Measurements from ENCODE around the gene DUSP10. TPM values are rescaled to one million over a fixed set of nuclear protein-coding genes. Genes with fewer than 3 reads are reported as not detected.
A peak's percentile ranks its signal among the peaks of the same experiment; 100 is the strongest.

The DUSP10 gene
- total and polyA plus RNA-seq, 4 experiments from 2014 or later, result 3.8 to 9.9 (median 4.3) TPM

- peak overlapping the region in 6 of 8 donors; percentile 6 to 81 (median 63) for H3K4me3 Mint-ChIP-seq
- peak overlapping the region; percentile 24 for H3K27ac ChIP-seq (ENCODE audit: low read depth, low read length)
- peaks cover 9 to 24% of the 10 kb centered on the region in 2 donors for H3K36me3 Mint-ChIP-seq
- H3K4me1 Mint-ChIP-seq, result peaks cover 39 to 65% (median 53%) of the 10 kb centered on the region in 4 donors
- no peaks in the 10 kb centered on the region for H3K9me3 ChIP-seq (ENCODE audit: control insufficient read depth in 1 of 2, low read length in 2 of 2)
- intact Hi-C loops (cut with micrococcal nuclease), result no loop called here
- no peaks in the 10 kb centered on the region for H3K36me3 ChIP-seq (ENCODE audit: insufficient read depth, low read length)
- H3K9me3 Mint-ChIP-seq, result peaks cover 0 to 12% (median 9%) of the 10 kb centered on the region in 8 donors
- peak overlapping the region in 6 of 7 donors; percentile 2 to 81 (median 30) for H3K27ac Mint-ChIP-seq
- POLR2A ChIA-PET (ENCODE audit: partially characterized antibody), result interaction anchor here (0.7 to 4.4 kb wide), 5 partner anchors 9 to 102 kb away, joined by 3 to 51 read pairs (median 4); partner anchors contain the start of gene DUSP10
- no peaks in the 10 kb centered on the region for H3K27me3 Mint-ChIP-seq
- CTCF ChIA-PET (ENCODE audit: partially characterized antibody), result interaction anchor here (0.7 kb wide), 1 partner anchor 14 kb away, joined by 3 read pairs; no protein-coding TSS in a partner anchor
- DNase-seq, result no peak
- H3K4me3 ChIP-seq (ENCODE audit: low read length in 2 of 2), result no peak overlapping the region
- H3K27me3 ChIP-seq (ENCODE audit: insufficient read depth, low read length), result no peaks in the 10 kb centered on the region
- peaks cover 65% of the 10 kb centered on the region for H3K4me1 ChIP-seq (ENCODE audit: insufficient read depth, low read length)
Measured at GRCh38 chr1:221727146-221728036, 14.5 kb downstream of the DUSP10 start.

DNA sequence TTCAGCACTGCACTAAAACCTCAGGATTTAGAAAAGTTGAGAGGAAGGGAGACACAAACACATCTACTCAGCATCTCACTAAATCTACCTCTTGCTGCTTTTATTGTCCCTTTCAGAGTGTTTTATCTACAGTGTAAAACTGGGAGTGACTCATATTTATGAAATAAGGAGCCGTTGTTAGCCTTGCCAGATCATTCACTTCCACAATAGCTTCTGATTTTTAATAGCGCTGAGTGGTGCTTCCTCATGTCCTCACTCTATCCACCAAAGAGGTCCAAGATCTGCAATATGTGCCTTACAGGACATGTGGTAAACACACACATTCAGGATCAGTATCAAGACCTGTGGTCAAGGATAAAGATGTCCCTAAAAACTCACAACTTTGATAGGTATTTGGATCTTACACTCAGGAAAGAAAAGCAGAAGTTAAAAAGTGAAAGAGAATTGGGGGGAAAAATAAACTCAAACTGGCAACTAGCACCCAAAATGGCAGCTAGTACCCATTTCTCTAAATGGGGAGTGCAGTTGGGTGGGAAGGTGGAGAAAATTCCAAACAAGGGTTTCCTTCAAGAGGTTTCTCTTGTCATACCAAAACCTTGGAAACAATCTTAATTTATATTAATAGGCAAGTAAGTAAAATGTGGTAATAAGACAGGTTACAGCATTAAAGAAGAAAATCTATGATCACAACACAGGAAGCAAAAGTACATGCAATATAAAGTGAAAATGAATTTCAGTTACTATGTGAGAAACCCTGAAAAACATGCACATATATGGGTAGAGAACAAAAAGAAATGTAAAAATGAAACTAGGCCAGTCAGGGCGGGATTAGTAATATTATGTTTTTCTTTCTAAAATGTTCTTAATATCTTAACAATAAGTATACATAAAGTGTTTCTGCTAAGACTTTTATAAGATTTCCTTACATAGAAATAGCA is 15.9 kb downstream of the DUSP10 start:
- no peaks in the 10 kb centered on the region for H3K9me3 ChIP-seq (ENCODE audit: control insufficient read depth in 1 of 2, low read length in 2 of 2)
- Mint-ChIP-seq H3K9me3 (peaks cover 0 to 12% (median 9%) of the 10 kb centered on the region in 8 donors), H3K27me3 (no peaks in the 10 kb centered on the region), H3K4me3 (peak overlapping the region in 7 of 8 donors; percentile 44 to 82 (median 57)), H3K36me3 (peaks cover 11 to 28% of the 10 kb centered on the region in 2 donors), H3K4me1 (peaks cover 36 to 61% (median 48%) of the 10 kb centered on the region in 4 donors), H3K27ac (peak overlapping the region; percentile 7 to 83 (median 48))
- intact Hi-C loops (cut with micrococcal nuclease), result loop anchor here (1.0 kb wide), 2 partner anchors 13 to 16 kb away; partner anchors contain the start of gene DUSP10
- ChIA-PET POLR2A (ENCODE audit: partially characterized antibody) (interaction anchor here (0.8 to 3.0 kb wide), 8 partner anchors 8 to 53 kb away, joined by 3 to 33 read pairs (median 4); partner anchors contain the start of gene DUSP10), CTCF (ENCODE audit: partially characterized antibody) (interaction anchor here (3.4 kb wide), 1 partner anchor 16 kb away, joined by 18 read pairs; the partner anchor contains the start of gene DUSP10)
- no peak overlapping the region for H3K4me3 ChIP-seq (ENCODE audit: low read length in 2 of 2)
- H3K27me3 ChIP-seq (ENCODE audit: insufficient read depth, low read length), result no peaks in the 10 kb centered on the region
- DNase-seq, result peak in 4 of 5 donors; percentile 30 to 38 (median 34)
- H3K4me1 ChIP-seq (ENCODE audit: insufficient read depth, low read length), result peaks cover 58% of the 10 kb centered on the region
- H3K36me3 ChIP-seq (ENCODE audit: insufficient read depth, low read length), result no peaks in the 10 kb centered on the region
- H3K27ac ChIP-seq (ENCODE audit: low read depth, low read length), result peak overlapping the region; percentile 25

DNA sequence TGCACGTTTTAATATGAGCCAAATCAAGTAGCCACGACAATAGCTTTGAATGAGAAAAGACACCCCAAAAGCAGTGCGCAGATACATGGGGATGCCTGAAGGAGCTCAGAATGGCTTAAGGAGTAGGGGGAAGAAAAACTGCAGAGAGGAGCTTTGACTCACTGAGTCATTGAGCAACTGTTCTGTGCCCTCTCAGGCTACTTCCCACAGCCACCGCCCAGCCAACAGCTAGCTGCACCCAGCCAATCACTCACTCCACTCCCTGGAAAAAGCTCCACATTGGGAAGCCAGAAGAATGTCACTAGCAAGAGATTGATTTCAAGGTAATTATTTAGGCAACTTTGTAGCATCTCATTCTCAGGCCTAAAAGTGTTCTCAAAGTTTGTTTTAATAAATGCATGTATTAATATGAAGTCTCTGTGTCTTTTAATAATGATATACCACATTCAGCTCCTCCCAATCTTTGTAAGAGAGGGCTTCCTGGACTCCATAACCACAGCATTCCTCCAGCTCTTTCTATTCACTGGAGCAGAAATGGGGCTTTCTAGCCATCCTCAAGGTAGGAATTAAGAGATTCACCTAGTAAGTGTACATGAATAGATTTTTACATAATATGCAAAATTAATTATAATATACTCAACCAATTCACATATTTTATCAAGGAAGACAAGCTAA is 16.8 kb downstream of the DUSP10 start:
- Mint-ChIP-seq H3K27me3 (no peaks in the 10 kb centered on the region), H3K27ac (peak overlapping the region in 1 of 7 donors; percentile 49), H3K9me3 (peaks cover 0 to 12% (median 9%) of the 10 kb centered on the region in 8 donors), H3K4me3 (peak overlapping the region in 2 of 8 donors; percentile 30 to 32), H3K4me1 (peaks cover 38 to 60% (median 47%) of the 10 kb centered on the region in 4 donors), H3K36me3 (peaks cover 11 to 29% of the 10 kb centered on the region in 2 donors)
- Histone ChIP-seq H3K27me3 (ENCODE audit: insufficient read depth, low read length) (no peaks in the 10 kb centered on the region), H3K36me3 (ENCODE audit: insufficient read depth, low read length) (no peaks in the 10 kb centered on the region), H3K4me3 (ENCODE audit: low read length in 2 of 2) (no peak overlapping the region), H3K27ac (ENCODE audit: low read depth, low read length) (no peak overlapping the region), H3K9me3 (ENCODE audit: control insufficient read depth in 1 of 2, low read length in 2 of 2) (no peaks in the 10 kb centered on the region), H3K4me1 (ENCODE audit: insufficient read depth, low read length) (peaks cover 54% of the 10 kb centered on the region)
- CTCF ChIA-PET (ENCODE audit: partially characterized antibody), result interaction anchor here (3.4 kb wide), 1 partner anchor 17 kb away, joined by 18 read pairs; the partner anchor contains the start of gene DUSP10
- POLR2A ChIA-PET (ENCODE audit: partially characterized antibody), result interaction anchor here (0.8 to 3.0 kb wide), 7 partner anchors 9 to 54 kb away, joined by 3 to 33 read pairs (median 3); partner anchors contain the start of gene DUSP10
- no peak for DNase-seq
- intact Hi-C loops (cut with micrococcal nuclease), result no loop called here

DNA sequence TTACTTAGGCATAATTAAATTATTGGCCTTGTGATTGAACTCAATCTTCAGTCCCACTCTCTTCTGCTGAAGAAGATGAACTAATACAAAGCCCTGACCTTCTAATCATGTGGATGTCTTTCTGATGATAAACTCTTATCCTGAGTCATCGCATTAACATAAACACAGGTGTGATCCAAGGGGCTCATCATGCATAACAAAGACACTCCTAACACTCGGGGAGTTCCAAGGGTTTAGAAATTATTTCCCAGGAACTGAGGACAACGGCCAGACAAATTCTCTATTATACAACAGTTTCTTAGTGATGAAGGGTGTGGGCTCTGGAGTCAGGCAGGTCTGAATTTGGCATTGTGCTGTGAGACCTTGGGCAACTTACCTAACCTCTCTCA is 18.0 kb downstream of the DUSP10 start:
- intact Hi-C loops (cut with micrococcal nuclease), result no loop called here
- DNase-seq, result no peak
- Histone ChIP-seq H3K27ac (ENCODE audit: low read depth, low read length) (no peak overlapping the region), H3K9me3 (ENCODE audit: control insufficient read depth in 1 of 2, low read length in 2 of 2) (no peaks in the 10 kb centered on the region), H3K27me3 (ENCODE audit: insufficient read depth, low read length) (no peaks in the 10 kb centered on the region), H3K4me1 (ENCODE audit: insufficient read depth, low read length) (peaks cover 48% of the 10 kb centered on the region), H3K36me3 (ENCODE audit: insufficient read depth, low read length) (no peaks in the 10 kb centered on the region), H3K4me3 (ENCODE audit: low read length in 2 of 2) (no peak overlapping the region)
- H3K4me1 Mint-ChIP-seq, result peaks cover 31 to 60% (median 43%) of the 10 kb centered on the region in 4 donors
- no peak overlapping the region for H3K27ac Mint-ChIP-seq
- ChIA-PET POLR2A (ENCODE audit: partially characterized antibody) (interaction anchor here (1.8 to 3.0 kb wide), 2 partner anchors 11 to 17 kb away, joined by 7 to 33 read pairs; partner anchors contain the start of gene DUSP10), CTCF (ENCODE audit: partially characterized antibody) (interaction anchor here (3.4 kb wide), 1 partner anchor 18 kb away, joined by 18 read pairs; the partner anchor contains the start of gene DUSP10)
- no peak overlapping the region for H3K4me3 Mint-ChIP-seq
- no peaks in the 10 kb centered on the region for H3K27me3 Mint-ChIP-seq
- H3K36me3 Mint-ChIP-seq, result peaks cover 11 to 29% of the 10 kb centered on the region in 2 donors
- peaks cover 0 to 12% (median 9%) of the 10 kb centered on the region in 8 donors for H3K9me3 Mint-ChIP-seq

- H3K4me3 Mint-ChIP-seq, result no peak overlapping the region
- peaks cover 0 to 12% (median 9%) of the 10 kb centered on the region in 8 donors for H3K9me3 Mint-ChIP-seq
- no peaks in the 10 kb centered on the region for H3K36me3 ChIP-seq (ENCODE audit: insufficient read depth, low read length)
- no peaks in the 10 kb centered on the region for H3K27me3 ChIP-seq (ENCODE audit: insufficient read depth, low read length)
- H3K27ac Mint-ChIP-seq, result peak overlapping the region in 1 of 7 donors; percentile 43
- peaks cover 29 to 54% (median 38%) of the 10 kb centered on the region in 4 donors for H3K4me1 Mint-ChIP-seq
- DNase-seq, result no peak
- no peak overlapping the region for H3K4me3 ChIP-seq (ENCODE audit: low read length in 2 of 2)
- H3K4me1 ChIP-seq (ENCODE audit: insufficient read depth, low read length), result peaks cover 44% of the 10 kb centered on the region
- POLR2A ChIA-PET (ENCODE audit: partially characterized antibody), result interaction anchor here (1.2 to 4.4 kb wide), 4 partner anchors 11 to 18 kb away, joined by 3 to 33 read pairs (median 15); partner anchors contain the start of gene DUSP10
- CTCF ChIA-PET (ENCODE audit: partially characterized antibody), result interaction anchor here (3.4 kb wide), 1 partner anchor 18 kb away, joined by 18 read pairs; the partner anchor contains the start of gene DUSP10
- H3K9me3 ChIP-seq (ENCODE audit: control insufficient read depth in 1 of 2, low read length in 2 of 2), result no peaks in the 10 kb centered on the region
- peaks cover 11 to 29% of the 10 kb centered on the region in 2 donors for H3K36me3 Mint-ChIP-seq
- H3K27ac ChIP-seq (ENCODE audit: low read depth, low read length), result no peak overlapping the region
- intact Hi-C loops (cut with micrococcal nuclease), result no loop called here
- no peaks in the 10 kb centered on the region for H3K27me3 Mint-ChIP-seq
Measured at GRCh38 chr1:221723018-221723847, 18.7 kb downstream of the DUSP10 start.
